NCI-H2107 treated with DMSO at 0.1 percent for 48 hours (cell line): ENCODE measurements around the gene VIPR2.
"Not testable (repeated sequence)": the region's sequence is repeated elsewhere in the genome, so short reads cannot be mapped to it uniquely, and the experiment has no call there.

Experiments
- DNase-seq: peaks from one replicate; lab custom pipeline; 2025; ENCODE audit not compliant: unreplicated experiment; lab: John Stamatoyannopoulos, UW

VIPR2 gene

GRCh38 chr7:159013825-159014289 is 130.8 kb downstream of the VIPR2 start:
- DNase-seq = no peak

- DNase-seq = no peak
Measured at GRCh38 chr7:159013181-159013690, 131.4 kb downstream of the VIPR2 start.

GRCh38 chr7:159012353-159013069 is 132.2 kb downstream of the VIPR2 start:
- DNase-seq = no peak

GRCh38 chr7:159011722-159012022 is 133.0 kb downstream of the VIPR2 start:
- DNase-seq = no peak

DNA sequence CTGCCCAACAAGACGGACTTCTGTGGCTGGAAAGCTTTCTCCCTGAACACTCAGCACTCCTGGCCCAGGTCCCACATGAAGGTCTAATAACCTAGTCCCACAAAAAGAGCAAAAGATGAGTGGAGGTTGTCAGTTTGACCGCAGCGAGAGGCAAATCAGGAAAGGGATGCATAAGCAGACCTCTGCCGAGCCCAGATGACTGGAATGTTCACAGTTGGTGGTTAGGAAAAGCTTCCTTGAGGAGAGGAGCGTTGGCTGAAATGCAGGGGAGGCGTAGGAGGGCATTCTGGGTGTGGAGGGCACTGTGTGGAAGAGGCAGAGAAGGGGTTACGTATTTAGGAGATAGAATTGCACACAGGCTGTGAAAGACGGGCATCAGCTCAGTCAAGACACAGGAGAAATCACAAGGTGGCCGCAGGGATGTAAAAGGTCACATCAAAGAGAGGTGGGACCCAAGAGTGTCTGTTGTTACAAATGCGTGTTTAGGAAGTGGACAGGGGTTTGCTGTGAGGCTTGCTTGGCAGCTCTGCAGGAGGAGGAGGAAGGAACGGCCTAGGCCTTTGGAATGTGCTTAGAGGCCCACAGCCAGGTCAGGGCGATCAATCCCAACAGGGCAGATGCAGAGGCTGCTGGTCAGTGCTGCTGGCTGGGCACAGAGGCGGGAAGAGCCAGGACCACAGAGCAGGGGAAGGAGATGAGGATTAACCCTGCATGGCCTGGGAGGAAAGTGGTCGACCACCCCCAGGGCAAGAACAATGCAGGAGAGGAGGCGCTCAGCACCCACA is 133.5 kb downstream of the VIPR2 start:
- no peak for DNase-seq

- DNase-seq = no peak
Measured at GRCh38 chr7:159010411-159010810, 134.3 kb downstream of the VIPR2 start.

GRCh38 chr7:159009951-159010350 is 134.7 kb downstream of the VIPR2 start:
- no peak for DNase-seq

DNA sequence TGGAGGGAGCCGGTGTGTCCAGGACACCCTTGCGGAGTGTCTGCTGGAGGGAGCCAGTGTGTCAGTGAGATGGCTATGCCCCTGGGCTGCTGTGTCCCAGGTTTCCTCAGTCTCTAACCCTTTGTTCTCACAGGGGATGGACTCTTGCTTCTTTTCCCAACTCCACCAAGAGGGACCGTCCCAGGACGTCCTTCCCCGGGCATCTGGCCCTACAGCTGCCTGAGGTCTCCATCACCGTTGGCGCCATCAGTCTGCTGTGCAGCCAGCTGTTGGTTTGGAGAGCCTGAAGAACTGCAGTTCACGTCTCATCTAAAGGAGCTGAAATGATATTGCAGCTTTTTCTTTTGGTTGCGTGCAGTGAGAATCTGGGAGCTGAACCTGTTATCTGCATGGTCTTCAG is 136.2 kb downstream of the VIPR2 start:
- no peak for DNase-seq

- DNase-seq = no peak
Measured at GRCh38 chr7:159007996-159008389, 136.7 kb downstream of the VIPR2 start.

DNA sequence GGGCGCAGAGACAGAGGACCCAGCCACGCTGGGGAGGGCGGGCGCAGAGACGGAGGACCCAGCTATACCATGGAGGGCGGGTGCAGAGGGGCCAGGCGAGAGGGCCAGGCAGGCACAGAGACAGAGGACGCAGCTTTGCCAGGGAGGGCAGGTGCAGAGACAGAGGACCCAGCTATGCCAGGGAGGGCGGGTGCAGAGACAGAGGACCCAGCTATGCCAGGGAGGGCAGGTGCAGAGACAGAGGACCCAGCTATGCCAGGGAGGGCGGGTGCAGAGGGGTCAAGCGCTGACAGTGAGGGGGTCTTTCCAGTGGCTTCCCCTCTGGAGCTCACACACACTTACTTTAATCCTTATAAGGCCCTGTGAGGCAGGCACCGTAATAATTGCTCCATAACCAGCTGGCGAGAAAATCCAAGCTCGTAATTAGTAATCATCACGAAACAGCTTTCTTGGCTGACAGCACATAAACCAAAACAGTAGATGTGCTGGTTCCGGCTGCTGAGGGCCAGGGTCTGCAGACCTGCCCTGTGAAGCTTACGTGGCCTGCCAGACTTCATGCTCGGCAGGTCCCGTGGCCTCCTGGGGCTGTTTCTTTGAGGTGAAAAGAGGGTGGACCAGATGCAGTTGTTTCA is 137.2 kb downstream of the VIPR2 start:
- no peak for DNase-seq

DNA sequence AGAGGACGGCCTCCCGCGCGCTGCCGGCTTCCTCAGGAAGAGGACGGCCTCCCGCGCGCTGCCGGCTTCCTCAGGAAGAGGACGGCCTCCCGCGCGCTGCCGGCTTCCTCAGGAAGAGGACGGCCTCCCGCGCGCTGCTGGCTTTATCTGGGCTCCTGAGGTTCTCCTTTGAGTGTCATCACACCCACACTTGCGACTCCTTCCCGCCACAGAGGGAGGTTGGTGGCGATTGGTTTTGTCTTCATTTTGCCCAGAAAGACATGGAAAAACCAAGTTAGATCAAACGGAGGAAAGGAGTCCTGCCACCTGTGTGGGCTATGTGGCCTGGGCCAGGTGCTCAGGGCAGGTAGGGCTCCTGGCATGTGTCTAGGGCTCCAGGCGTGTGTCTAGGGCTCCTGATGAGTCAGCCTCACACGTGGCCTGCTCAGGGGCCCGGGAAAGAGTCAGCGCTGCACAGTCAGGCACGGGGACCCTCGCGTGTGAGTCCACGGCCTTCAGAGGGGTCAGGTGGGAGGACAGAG is 138.0 kb downstream of the VIPR2 start:
- DNase-seq = no peak

- DNase-seq = not testable (repeated sequence)
Measured at GRCh38 chr7:159006022-159006609, 138.6 kb downstream of the VIPR2 start.

GRCh38 chr7:159005618-159006017 is 139.0 kb downstream of the VIPR2 start:
- DNase-seq = no peak

GRCh38 chr7:159004411-159004810 is 140.3 kb downstream of the VIPR2 start:
- DNase-seq = no peak

DNA sequence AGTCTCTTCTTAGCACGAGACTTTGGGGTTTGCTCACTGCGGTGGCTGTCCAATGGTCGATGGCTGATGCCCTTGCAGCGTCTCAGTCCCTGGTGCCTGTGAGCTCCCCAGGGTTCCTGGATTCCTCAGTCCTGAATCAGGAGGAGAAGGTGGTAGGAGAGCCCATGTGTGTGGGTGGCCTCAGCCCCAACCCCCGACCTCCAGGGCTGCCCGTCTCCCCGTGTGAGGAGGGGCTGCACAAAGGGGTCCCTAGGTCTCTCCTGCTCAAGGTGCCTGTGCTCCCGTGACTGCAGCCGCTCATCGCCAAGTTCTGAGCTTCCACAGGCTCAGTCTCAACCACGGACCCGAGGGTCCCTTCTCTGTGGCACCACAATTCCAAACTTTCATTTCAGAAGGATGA is 142.9 kb downstream of the VIPR2 start:
- no peak for DNase-seq

GRCh38 chr7:159000859-159001435 is 143.7 kb downstream of the VIPR2 start:
- DNase-seq = no peak

DNA sequence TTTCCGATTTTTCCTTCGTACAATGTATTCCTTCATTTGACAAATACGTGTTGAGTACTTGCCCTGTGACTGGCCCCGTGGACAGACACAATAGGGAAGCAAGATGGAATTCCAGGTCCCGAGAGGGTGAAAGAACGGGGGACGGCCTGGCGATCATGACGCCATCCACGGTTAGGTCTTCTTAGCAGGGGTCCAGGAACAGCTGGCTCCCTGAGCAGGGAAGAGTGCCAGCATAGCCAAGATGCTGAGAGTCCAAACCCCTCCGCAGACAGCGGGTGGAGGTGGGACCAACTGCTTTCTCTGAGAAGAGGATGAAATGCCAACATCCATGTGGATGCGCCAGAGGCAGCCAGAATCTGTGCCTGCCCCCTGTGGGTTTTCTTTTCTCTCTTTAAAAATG is 144.6 kb downstream of the VIPR2 start:
- no peak for DNase-seq

DNA sequence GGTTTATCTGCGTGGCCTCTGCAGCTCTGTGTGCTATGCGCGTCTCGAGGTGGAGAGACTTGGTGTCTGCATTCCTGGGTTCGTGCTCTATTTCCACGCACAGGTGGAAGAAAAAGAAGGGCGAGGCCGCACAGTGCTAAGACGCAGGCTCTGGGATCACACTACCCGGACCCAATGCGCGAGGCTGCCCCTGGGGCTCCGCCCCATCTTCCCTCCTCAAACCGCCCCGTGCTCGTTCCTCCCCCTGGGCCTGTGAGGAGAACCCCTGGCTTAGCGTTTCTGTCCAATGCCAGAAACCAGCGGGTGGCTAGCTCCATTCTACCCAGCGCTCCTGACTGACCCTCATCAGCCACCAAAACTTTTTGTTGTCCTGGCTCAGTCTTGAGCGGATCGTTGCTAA is 145.2 kb downstream of the VIPR2 start:
- DNase-seq = no peak

DNA sequence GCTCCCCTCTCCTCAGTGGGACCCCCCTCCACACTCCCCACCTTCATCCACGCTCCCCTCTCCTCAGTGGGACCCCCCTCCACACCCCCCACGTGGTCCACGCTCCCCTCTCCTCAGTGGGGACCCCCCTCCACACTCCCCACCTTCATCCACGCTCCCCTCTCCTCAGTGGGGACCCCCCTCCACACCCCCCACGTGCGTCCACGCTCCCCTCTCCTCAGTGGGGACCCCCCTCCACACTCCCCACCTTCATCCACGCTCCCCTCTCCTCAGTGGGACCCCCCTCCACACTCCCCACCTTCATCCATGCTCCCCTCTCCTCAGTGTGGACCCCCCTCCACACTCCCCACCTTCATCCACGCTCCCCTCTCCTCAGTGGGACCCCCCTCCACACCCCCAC is 146.4 kb downstream of the VIPR2 start:
- DNase-seq = not testable (repeated sequence)

- DNase-seq = no peak
Measured at GRCh38 chr7:158997471-158997870, 147.2 kb downstream of the VIPR2 start.

DNA sequence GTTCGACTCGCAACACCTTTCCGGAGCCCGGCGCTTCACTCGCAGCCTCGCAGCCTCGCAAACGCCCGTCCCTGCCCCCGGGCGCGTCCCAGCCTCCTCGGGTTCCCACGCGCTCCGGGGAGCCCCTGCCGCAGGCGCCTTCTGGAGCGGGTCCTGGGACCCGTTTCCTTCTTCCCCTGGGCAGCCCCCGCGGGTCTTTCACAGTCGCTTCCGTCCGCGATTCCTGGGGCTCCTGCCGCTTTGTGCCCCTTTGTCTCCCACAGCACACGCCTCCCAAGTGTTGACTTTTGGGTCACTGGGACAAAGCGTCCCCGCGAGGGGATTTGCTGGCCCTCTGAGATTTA is 147.6 kb downstream of the VIPR2 start:
- no peak for DNase-seq
